ENCODE measurements around the gene COL6A1. TPM values are rescaled to one million over a fixed set of nuclear protein-coding genes. Genes with fewer than 3 reads are reported as not detected.

COL6A1 gene
- total RNA-seq, 6 experiments from 2014 or later: 350 to 415 (median 382) TPM

- Mint-ChIP-seq H3K9me3 (no peaks in the 10 kb centered on the region), H3K27me3 (ENCODE audit: insufficient read depth) (peaks cover 23% of the 10 kb centered on the region), H3K36me3 (ENCODE audit: low read depth) (no peaks in the 10 kb centered on the region), H3K4me1 (ENCODE audit: low read depth) (no peaks in the 10 kb centered on the region), H3K27ac (no peak overlapping the region), H3K4me3 (no peak overlapping the region)
- DNase-seq: no peak
- no peak for TF ChIP-seq CTCF (IDR thresholded peaks at IDR 0.05)
These were observed 37.7 kb upstream of the COL6A1 start for GRCh38 chr21:45943630-45944540.

DNA sequence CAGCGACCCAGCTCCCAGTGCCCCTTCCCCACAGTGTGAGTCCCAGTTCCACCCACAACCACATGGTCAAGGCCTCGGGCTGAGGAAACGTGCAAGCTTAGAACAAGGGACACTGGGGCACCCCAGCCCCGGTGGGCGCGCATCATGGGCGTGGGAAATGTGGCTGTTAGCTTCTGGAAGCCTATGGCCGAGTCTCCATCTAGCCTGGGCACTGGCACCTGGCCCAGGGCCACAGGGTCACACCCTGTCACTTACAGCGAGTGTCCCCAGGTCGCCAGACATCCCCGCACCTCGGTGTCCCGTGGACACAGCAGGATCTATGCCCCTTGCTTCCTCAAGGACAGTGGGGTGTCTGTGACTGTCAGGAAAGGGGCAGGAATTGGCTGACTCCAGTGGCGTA, 37.0 kb upstream of the COL6A1 start:
- Mint-ChIP-seq H3K4me3 (no peak overlapping the region), H3K36me3 (ENCODE audit: low read depth) (no peaks in the 10 kb centered on the region), H3K27me3 (ENCODE audit: insufficient read depth) (peaks cover 21% of the 10 kb centered on the region), H3K9me3 (no peaks in the 10 kb centered on the region), H3K4me1 (ENCODE audit: low read depth) (no peaks in the 10 kb centered on the region), H3K27ac (no peak overlapping the region)
- no peak for TF ChIP-seq CTCF (IDR thresholded peaks at IDR 0.05)
- no peak for DNase-seq

GRCh38 chr21:45945066-45945867, 36.3 kb upstream of the COL6A1 start:
- no peak overlapping the region for H3K27ac Mint-ChIP-seq
- no peaks in the 10 kb centered on the region for H3K4me1 Mint-ChIP-seq (ENCODE audit: low read depth)
- no peak for TF ChIP-seq CTCF (IDR thresholded peaks at IDR 0.05)
- no peaks in the 10 kb centered on the region for H3K9me3 Mint-ChIP-seq
- H3K36me3 Mint-ChIP-seq (ENCODE audit: low read depth): no peaks in the 10 kb centered on the region
- no peak overlapping the region for H3K4me3 Mint-ChIP-seq
- H3K27me3 Mint-ChIP-seq (ENCODE audit: insufficient read depth): peaks cover 21% of the 10 kb centered on the region
- DNase-seq: no peak

- Mint-ChIP-seq H3K4me3 (no peak overlapping the region), H3K27me3 (ENCODE audit: insufficient read depth) (peaks cover 21% of the 10 kb centered on the region), H3K27ac (no peak overlapping the region), H3K9me3 (no peaks in the 10 kb centered on the region), H3K4me1 (ENCODE audit: low read depth) (peaks cover 2% of the 10 kb centered on the region; the same call in 1 of the 2 replicates), H3K36me3 (ENCODE audit: low read depth) (no peaks in the 10 kb centered on the region)
- TF ChIP-seq CTCF (IDR thresholded peaks at IDR 0.05): no peak
- no peak for DNase-seq
These were observed 35.7 kb upstream of the COL6A1 start for GRCh38 chr21:45945868-45946210.

GRCh38 chr21:45947296-45947695, 34.3 kb upstream of the COL6A1 start:
- no peak for DNase-seq
- no peaks in the 10 kb centered on the region for H3K36me3 Mint-ChIP-seq (ENCODE audit: low read depth)
- peaks cover 25% of the 10 kb centered on the region for H3K27me3 Mint-ChIP-seq (ENCODE audit: insufficient read depth)
- H3K4me1 Mint-ChIP-seq (ENCODE audit: low read depth): peaks cover 5% of the 10 kb centered on the region; the same call in 1 of the 2 replicates
- no peak overlapping the region for H3K4me3 Mint-ChIP-seq
- no peaks in the 10 kb centered on the region for H3K9me3 Mint-ChIP-seq
- no peak overlapping the region for H3K27ac Mint-ChIP-seq
- TF ChIP-seq CTCF (IDR thresholded peaks at IDR 0.05): no peak

Data from HFFc6 (cell line).